ENCODE measurements around the gene CRISP3.

Gene CRISP3

GRCh38 chr6:49713346-49713745, 30.8 kb downstream of the CRISP3 start, which contains the start of gene CRISP2:
Gene CRISP2 (minus strand): TSS chr6:49713543. CDS start chr6:49709196, 4,347 bp downstream.
- H3K4me3 ChIP-seq (ENCODE audit: low read depth, low read length) = no peak within 1 kb of the TSS

GRCh38 chr6:49698478-49698877, 45.7 kb downstream of the CRISP3 start:
- TF ChIP-seq CTCF (IDR thresholded peaks at IDR 0.05; ENCODE audit: low read depth, low read length) = no peak
- DNase-seq (ENCODE audit: low read depth, low spot score) = no peak
- H3K4me3 ChIP-seq (ENCODE audit: low read depth, low read length) = no peak overlapping the region
- in situ Hi-C loops (cut with HindIII; ENCODE audit: low sequenced_read_pairs) = no loop called here

More at GRCh38 chr6:49713346-49713745, 30.8 kb downstream of the CRISP3 start, which contains the start of gene CRISP2:
- DNase-seq (ENCODE audit: low read depth, low spot score) = no peak
- TF ChIP-seq CTCF (IDR thresholded peaks at IDR 0.05; ENCODE audit: low read depth, low read length) = no peak
- in situ Hi-C loops (cut with HindIII; ENCODE audit: low sequenced_read_pairs) = no loop called here

GRCh38 chr6:49693512-49693911, 50.7 kb downstream of the CRISP3 start:
- no peak for TF ChIP-seq CTCF (IDR thresholded peaks at IDR 0.05; ENCODE audit: low read depth, low read length)
- no peak for DNase-seq (ENCODE audit: low read depth, low spot score)
- in situ Hi-C loops (cut with HindIII; ENCODE audit: low sequenced_read_pairs) = no loop called here

GRCh38 chr6:49692534-49692933, 51.7 kb downstream of the CRISP3 start:
- TF ChIP-seq CTCF (IDR thresholded peaks at IDR 0.05; ENCODE audit: low read depth, low read length) = no peak
- in situ Hi-C loops (cut with HindIII; ENCODE audit: low sequenced_read_pairs) = no loop called here
- DNase-seq (ENCODE audit: low read depth, low spot score) = no peak
- H3K4me3 ChIP-seq (ENCODE audit: low read depth, low read length) = no peak overlapping the region

More at GRCh38 chr6:49693512-49693911, 50.7 kb downstream of the CRISP3 start:
- H3K4me3 ChIP-seq (ENCODE audit: low read depth, low read length) = no peak overlapping the region

Data from astrocyte of the spinal cord (primary cell).